ENCODE measurements around the gene CDON.

The CDON gene

DNA sequence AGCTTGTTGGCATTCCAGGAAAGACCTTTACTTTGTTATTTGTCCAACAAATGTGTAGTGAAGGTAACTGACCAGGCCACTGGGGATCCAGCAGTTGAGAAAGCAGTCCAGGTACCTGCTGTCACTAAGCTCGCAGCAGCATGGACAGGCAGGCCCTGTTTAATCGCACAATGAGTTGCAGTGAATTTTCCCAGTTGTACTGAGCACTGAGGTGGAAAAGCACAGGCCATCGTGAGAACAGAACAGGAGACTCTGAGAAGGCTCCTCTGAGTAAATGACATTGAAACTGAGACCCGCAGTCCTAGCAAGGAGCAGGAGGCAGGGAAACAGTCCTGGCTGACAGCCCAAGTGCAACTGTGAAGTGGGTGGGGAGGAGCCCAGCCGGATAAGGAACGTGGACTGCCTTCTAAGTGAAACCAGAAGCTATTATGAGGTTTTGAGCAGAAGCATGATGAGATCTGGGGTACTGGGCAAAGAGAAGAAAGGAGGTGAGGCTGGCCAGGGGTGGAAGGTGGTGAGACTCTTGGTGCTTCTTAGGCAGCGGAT, 39.8 kb upstream of the CDON start:
- no peaks in the 10 kb centered on the region for H3K9me3 ChIP-seq (ENCODE audit: control insufficient read depth, low read length)
- 64 to 88% methylated on average over 5 to 7 of the region's 7 CpGs for WGBS, 2 experiments (ENCODE audit: insufficient coverage in 2 of 2)
- H3K4me1 ChIP-seq (ENCODE audit: control insufficient read depth, insufficient read depth, low read length, poor library complexity, severe bottlenecking), result peaks cover 19% of the 10 kb centered on the region

DNA sequence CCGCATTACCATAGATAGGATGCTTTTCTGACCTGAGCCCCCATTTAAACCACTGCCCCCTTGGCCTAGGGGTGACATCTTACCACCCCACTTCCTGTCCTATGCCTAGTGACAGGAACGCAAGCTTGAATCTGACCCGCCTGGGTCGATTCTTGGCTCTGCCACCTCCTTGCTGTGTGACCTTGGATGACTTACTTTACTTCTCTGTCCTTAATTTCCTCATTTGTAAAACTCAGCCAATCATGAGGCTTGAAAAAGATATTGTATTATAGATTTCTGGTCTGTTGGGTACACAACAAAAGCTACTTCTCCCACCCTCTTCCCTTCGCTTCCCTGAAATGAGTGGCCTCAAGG, 39.2 kb upstream of the CDON start:
- H3K36me3 ChIP-seq (ENCODE audit: control insufficient read depth, insufficient read depth, low read length), result no peaks in the 10 kb centered on the region
- WGBS, 2 experiments (ENCODE audit: insufficient coverage in 2 of 2), result 97 to 100% methylated on average over 2 to 5 of the region's 5 CpGs
- H3K4me3 ChIP-seq (ENCODE audit: extremely low read depth, insufficient read depth, low read length, poor library complexity, severe bottlenecking), result no peak overlapping the region
- peaks cover 19% of the 10 kb centered on the region for H3K4me1 ChIP-seq (ENCODE audit: control insufficient read depth, insufficient read depth, low read length, poor library complexity, severe bottlenecking)
- H3K27ac ChIP-seq (ENCODE audit: low read depth, low read length, severe bottlenecking), result no peak overlapping the region
- H3K9me3 ChIP-seq (ENCODE audit: control insufficient read depth, low read length), result no peaks in the 10 kb centered on the region

More for the DNA sequence above, 39.8 kb upstream of the CDON start:
- Histone ChIP-seq H3K4me3 (ENCODE audit: extremely low read depth, insufficient read depth, low read length, poor library complexity, severe bottlenecking) (no peak overlapping the region), H3K27ac (ENCODE audit: low read depth, low read length, severe bottlenecking) (no peak overlapping the region), H3K36me3 (ENCODE audit: control insufficient read depth, insufficient read depth, low read length) (no peaks in the 10 kb centered on the region)

DNA sequence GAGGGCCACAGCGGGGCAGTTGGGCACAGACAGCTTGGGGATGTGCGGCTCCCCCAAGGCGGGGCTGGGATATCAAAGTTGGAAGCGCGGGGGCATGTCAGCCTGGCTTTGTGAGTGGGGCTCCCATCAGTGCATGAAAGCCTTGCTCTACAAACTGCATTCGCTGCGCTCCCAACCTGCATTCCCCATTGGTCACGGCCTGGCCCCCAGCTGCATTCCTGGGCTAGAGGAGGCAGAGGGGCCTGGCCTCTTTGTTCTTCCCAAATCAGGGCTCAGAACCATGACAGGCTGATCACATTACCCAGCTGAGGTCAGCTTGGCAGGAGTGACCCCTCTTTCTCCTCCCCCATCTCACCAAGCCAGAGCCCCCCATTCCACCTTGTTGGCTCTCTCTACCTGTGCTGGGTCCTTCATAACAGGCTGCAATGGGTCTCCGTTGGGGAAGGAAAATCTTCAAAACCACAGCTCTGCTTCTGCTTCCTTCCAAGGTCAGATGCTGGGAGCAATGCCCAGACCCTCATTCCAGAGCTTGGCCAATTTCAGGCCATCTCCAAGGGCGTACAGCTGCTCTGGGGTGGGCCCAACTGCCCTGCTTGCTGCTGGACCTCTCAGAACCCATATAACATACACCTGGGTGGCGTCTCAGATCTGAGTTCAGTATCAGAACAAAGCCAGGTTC, 38.7 kb upstream of the CDON start:
- no peaks in the 10 kb centered on the region for H3K9me3 ChIP-seq (ENCODE audit: control insufficient read depth, low read length)
- 71 to 80% methylated on average over 7 to 10 of the region's 11 CpGs for WGBS, 2 experiments (ENCODE audit: insufficient coverage in 2 of 2)
- no peaks in the 10 kb centered on the region for H3K36me3 ChIP-seq (ENCODE audit: control insufficient read depth, insufficient read depth, low read length)
- no peak overlapping the region for H3K4me3 ChIP-seq (ENCODE audit: extremely low read depth, insufficient read depth, low read length, poor library complexity, severe bottlenecking)
- H3K4me1 ChIP-seq (ENCODE audit: control insufficient read depth, insufficient read depth, low read length, poor library complexity, severe bottlenecking), result peaks cover 19% of the 10 kb centered on the region
- H3K27ac ChIP-seq (ENCODE audit: low read depth, low read length, severe bottlenecking), result peak overlapping the region; percentile 64

- H3K27ac ChIP-seq (ENCODE audit: low read depth, low read length, severe bottlenecking), result peak overlapping the region; percentile 64
- WGBS, 2 experiments (ENCODE audit: insufficient coverage in 2 of 2), result 50 to 72% methylated on average over 1 to 5 of the region's 5 CpGs
- H3K36me3 ChIP-seq (ENCODE audit: control insufficient read depth, insufficient read depth, low read length), result no peaks in the 10 kb centered on the region
- H3K9me3 ChIP-seq (ENCODE audit: control insufficient read depth, low read length), result no peaks in the 10 kb centered on the region
- peaks cover 19% of the 10 kb centered on the region for H3K4me1 ChIP-seq (ENCODE audit: control insufficient read depth, insufficient read depth, low read length, poor library complexity, severe bottlenecking)
- H3K4me3 ChIP-seq (ENCODE audit: extremely low read depth, insufficient read depth, low read length, poor library complexity, severe bottlenecking), result no peak overlapping the region
Observed at GRCh38 chr11:126100716-126101115, 38.0 kb upstream of the CDON start.

GRCh38 chr11:126098204-126098769, 35.6 kb upstream of the CDON start:
- WGBS, 2 experiments (ENCODE audit: insufficient coverage in 2 of 2), result 80 to 90% methylated on average over 4 of the region's 7 CpGs

GRCh38 chr11:126095745-126096144, 33.1 kb upstream of the CDON start:
- WGBS, 2 experiments (ENCODE audit: insufficient coverage in 2 of 2), result 89 to 100% methylated on average over 3 to 4 of the region's 4 CpGs
- H3K4me1 ChIP-seq (ENCODE audit: control insufficient read depth, insufficient read depth, low read length, poor library complexity, severe bottlenecking), result peaks cover 5% of the 10 kb centered on the region
- H3K36me3 ChIP-seq (ENCODE audit: control insufficient read depth, insufficient read depth, low read length), result no peaks in the 10 kb centered on the region
- H3K4me3 ChIP-seq (ENCODE audit: extremely low read depth, insufficient read depth, low read length, poor library complexity, severe bottlenecking), result no peak overlapping the region
- no peak overlapping the region for H3K27ac ChIP-seq (ENCODE audit: low read depth, low read length, severe bottlenecking)
- no peaks in the 10 kb centered on the region for H3K9me3 ChIP-seq (ENCODE audit: control insufficient read depth, low read length)

More at GRCh38 chr11:126098204-126098769, 35.6 kb upstream of the CDON start:
- peaks cover 19% of the 10 kb centered on the region for H3K4me1 ChIP-seq (ENCODE audit: control insufficient read depth, insufficient read depth, low read length, poor library complexity, severe bottlenecking)
- no peaks in the 10 kb centered on the region for H3K9me3 ChIP-seq (ENCODE audit: control insufficient read depth, low read length)
- H3K27ac ChIP-seq (ENCODE audit: low read depth, low read length, severe bottlenecking), result no peak overlapping the region
- H3K4me3 ChIP-seq (ENCODE audit: extremely low read depth, insufficient read depth, low read length, poor library complexity, severe bottlenecking), result no peak overlapping the region
- no peaks in the 10 kb centered on the region for H3K36me3 ChIP-seq (ENCODE audit: control insufficient read depth, insufficient read depth, low read length)

GRCh38 chr11:126090452-126090851, 27.8 kb upstream of the CDON start:
- Histone ChIP-seq H3K4me1 (ENCODE audit: control insufficient read depth, insufficient read depth, low read length, poor library complexity, severe bottlenecking) (no peaks in the 10 kb centered on the region), H3K36me3 (ENCODE audit: control insufficient read depth, insufficient read depth, low read length) (no peaks in the 10 kb centered on the region), H3K27ac (ENCODE audit: low read depth, low read length, severe bottlenecking) (no peak overlapping the region), H3K4me3 (ENCODE audit: extremely low read depth, insufficient read depth, low read length, poor library complexity, severe bottlenecking) (no peak overlapping the region), H3K9me3 (ENCODE audit: control insufficient read depth, low read length) (no peaks in the 10 kb centered on the region)
- 87 to 92% methylated on average over 2 to 4 of the region's 5 CpGs for WGBS, 2 experiments (ENCODE audit: insufficient coverage in 2 of 2)

DNA sequence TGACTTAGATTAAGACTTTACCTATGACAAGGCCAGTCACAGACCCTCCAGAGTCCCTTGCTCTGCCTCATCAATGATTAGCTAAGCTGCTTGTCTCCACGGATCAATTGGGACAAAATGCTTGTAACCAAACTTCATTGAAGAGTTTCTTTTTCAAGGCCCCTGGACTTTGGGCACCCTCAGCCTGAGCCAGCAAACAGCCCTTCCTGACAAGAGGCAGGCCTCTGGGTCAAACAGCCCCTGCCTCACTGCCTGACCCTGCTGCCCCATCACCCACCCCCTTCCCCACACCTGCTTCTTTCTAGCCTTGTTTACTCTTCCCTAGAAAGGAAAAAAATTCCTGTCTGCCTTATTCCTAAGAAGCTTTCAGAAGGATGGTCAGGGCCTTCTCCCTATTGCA, 26.3 kb upstream of the CDON start:
- Histone ChIP-seq H3K27ac (ENCODE audit: low read depth, low read length, severe bottlenecking) (no peak overlapping the region), H3K4me3 (ENCODE audit: extremely low read depth, insufficient read depth, low read length, poor library complexity, severe bottlenecking) (no peak overlapping the region), H3K36me3 (ENCODE audit: control insufficient read depth, insufficient read depth, low read length) (no peaks in the 10 kb centered on the region), H3K4me1 (ENCODE audit: control insufficient read depth, insufficient read depth, low read length, poor library complexity, severe bottlenecking) (no peaks in the 10 kb centered on the region), H3K9me3 (ENCODE audit: control insufficient read depth, low read length) (no peaks in the 10 kb centered on the region)
- 64 to 67% methylated on average over 1 of the region's 1 CpG for WGBS, 2 experiments (ENCODE audit: insufficient coverage in 2 of 2)

- H3K4me3 ChIP-seq (ENCODE audit: extremely low read depth, insufficient read depth, low read length, poor library complexity, severe bottlenecking), result no peak overlapping the region
- 84 to 100% methylated on average over 3 to 4 of the region's 5 CpGs for WGBS, 2 experiments (ENCODE audit: insufficient coverage in 2 of 2)
- no peaks in the 10 kb centered on the region for H3K4me1 ChIP-seq (ENCODE audit: control insufficient read depth, insufficient read depth, low read length, poor library complexity, severe bottlenecking)
- H3K36me3 ChIP-seq (ENCODE audit: control insufficient read depth, insufficient read depth, low read length), result no peaks in the 10 kb centered on the region
- H3K27ac ChIP-seq (ENCODE audit: low read depth, low read length, severe bottlenecking), result no peak overlapping the region
- H3K9me3 ChIP-seq (ENCODE audit: control insufficient read depth, low read length), result no peaks in the 10 kb centered on the region
Observed at GRCh38 chr11:126086248-126086647, 23.6 kb upstream of the CDON start.

DNA sequence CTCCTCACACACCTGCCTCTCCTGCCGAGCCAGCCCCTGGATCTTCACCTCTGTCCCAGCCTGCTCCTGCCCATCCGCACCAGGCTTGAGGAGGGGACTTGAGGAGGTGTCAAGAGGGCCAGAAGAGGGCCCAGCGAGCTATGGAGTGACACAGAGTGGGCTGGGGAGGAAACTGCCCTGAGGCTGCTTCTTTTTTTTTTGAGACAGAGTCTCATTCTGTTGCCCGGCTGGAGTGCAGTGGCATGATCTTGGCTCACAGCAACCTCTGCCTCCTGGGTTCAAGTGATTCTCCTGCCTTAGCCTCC, 21.9 kb upstream of the CDON start:
- H3K36me3 ChIP-seq (ENCODE audit: control insufficient read depth, insufficient read depth, low read length), result no peaks in the 10 kb centered on the region
- H3K4me3 ChIP-seq (ENCODE audit: extremely low read depth, insufficient read depth, low read length, poor library complexity, severe bottlenecking), result no peak overlapping the region
- H3K9me3 ChIP-seq (ENCODE audit: control insufficient read depth, low read length), result no peaks in the 10 kb centered on the region
- peaks cover 15% of the 10 kb centered on the region for H3K4me1 ChIP-seq (ENCODE audit: control insufficient read depth, insufficient read depth, low read length, poor library complexity, severe bottlenecking)
- 73 to 80% methylated on average over 1 of the region's 4 CpGs for WGBS, 2 experiments (ENCODE audit: insufficient coverage in 2 of 2)
- H3K27ac ChIP-seq (ENCODE audit: low read depth, low read length, severe bottlenecking), result no peak overlapping the region

All from mesodermal cell (in vitro differentiated cells).